RCC 7860 (cell line): ENCODE measurements around the gene CUX1.
"Not testable (repeated sequence)": the region's sequence is repeated elsewhere in the genome, so short reads cannot be mapped to it uniquely, and the experiment has no call there.

ENCODE experiments used
- DNase-seq: peaks from one replicate; pipeline ENCODE4 v3.0.0-alpha.2; 2015; ENCODE audit warnings: low spot score
- FAIRE-seq: peaks from 2 replicates; lab custom pipeline; 2012; peaks lifted over from hg19 to GRCh38; lab: Jason Lieb, UNC

CUX1 gene

DNA sequence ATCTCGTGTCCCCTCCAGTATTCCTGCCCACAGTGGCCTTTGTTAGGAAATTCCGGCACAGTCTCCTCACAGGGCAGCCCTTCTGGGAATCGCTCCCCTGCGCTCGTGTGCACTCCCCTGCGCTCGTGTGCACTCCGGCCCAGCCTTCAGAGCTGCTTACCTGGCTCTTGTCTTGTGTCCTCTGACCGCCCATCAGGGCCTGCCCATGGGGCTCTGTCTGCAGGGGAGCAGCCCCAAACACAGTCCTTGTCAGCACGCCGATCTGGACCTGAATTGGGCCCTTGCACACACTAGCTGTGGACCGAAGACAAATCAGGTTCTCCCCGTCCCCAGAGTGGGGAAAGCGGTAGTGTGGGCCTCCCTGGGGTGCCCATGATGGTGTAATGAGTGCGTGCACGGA, 179.4 kb downstream of the CUX1 start:
- no peak for DNase-seq
- no peak for FAIRE-seq

GRCh38 chr7:101998029-101998905, 180.8 kb downstream of the CUX1 start:
- DNase-seq (no peak), FAIRE-seq (no peak)

GRCh38 chr7:101998906-101999240, 181.4 kb downstream of the CUX1 start:
- FAIRE-seq: no peak

GRCh38 chr7:101999393-101999792, 182.0 kb downstream of the CUX1 start:
- DNase-seq: no peak
- FAIRE-seq: no peak

More at GRCh38 chr7:101998906-101999240, 181.4 kb downstream of the CUX1 start:
- DNase-seq: no peak

GRCh38 chr7:102000123-102000522, 182.7 kb downstream of the CUX1 start:
- FAIRE-seq: no peak
- DNase-seq: no peak

- DNase-seq: no peak
- FAIRE-seq: no peak
Measured at GRCh38 chr7:102004229-102004628, 186.8 kb downstream of the CUX1 start.

DNA sequence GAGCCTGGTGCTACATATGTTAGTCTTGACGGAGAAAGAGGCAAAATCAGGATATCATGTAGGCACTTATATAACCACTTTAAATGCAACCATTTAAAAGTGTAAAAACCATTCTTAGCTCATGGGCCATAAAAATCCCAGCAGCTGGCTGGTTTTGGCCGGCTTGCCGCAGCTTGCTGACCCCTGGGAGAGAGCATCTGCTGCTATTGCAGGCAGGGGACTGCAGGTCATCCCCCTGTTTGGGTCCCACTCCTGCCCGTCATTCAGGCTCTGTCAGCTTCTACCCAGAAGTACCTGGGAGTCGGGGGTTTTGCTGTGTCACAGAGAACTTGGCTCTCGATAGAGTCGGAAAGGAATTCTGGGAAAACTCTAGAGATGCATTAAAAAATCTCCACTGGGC, 187.4 kb downstream of the CUX1 start:
- DNase-seq (no peak), FAIRE-seq (no peak)

GRCh38 chr7:102005933-102006480, 188.6 kb downstream of the CUX1 start:
- DNase-seq (no peak), FAIRE-seq (no peak)

DNA sequence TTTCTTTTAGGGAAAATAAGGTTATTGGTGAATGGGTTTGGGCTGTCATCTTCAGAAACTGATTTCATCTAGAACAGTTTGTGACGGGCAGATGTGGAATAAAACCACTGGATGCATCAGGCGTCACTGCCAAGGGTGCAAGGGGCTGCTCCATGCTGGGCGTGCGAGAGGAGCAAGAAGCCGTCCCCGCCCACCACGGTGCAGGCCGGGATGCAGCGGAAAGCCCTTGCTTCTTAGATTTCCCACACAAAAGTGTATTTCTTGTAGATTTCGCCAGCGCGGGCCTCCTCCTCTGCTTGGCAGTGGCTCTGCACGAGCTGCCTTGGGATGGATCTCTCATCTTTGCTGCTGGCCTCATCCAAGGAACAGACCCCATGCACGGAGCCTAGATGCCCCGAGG, 189.3 kb downstream of the CUX1 start:
- no peak for FAIRE-seq
- DNase-seq: no peak

DNA sequence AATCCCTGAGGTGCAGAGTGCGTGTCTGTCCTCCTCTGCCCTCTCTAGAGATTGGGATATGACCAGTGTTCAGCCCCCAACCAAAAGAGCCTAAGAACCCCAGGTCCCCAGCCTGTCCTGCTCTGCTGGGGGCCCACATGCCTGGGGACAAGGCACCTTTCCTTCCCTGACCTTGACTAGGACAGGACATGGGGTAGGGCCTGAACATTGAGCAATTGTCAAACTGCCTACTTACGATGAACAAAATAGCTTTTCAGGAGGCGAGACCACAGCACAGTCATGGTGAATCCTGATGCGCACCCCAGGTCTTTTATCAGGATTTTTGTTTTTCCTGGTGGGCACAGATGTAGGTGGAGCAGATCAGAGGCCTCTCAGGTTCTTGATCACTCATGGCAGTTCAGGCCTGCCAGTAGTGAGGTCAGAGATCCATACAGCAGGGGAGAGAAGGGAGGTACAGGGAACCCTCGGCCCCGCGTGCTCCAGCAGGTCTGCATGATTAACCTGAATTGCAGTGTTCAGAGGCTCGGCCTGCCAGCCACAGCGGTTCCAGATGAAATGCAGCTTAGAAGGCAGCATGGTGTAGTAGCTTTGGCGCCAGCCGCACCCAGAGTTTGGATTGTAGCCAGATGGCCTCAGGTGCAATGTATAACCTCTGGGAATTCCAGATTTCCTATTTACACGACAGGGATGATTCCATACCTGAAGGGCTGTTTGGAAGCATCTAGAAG, 191.3 kb downstream of the CUX1 start:
- DNase-seq (no peak), FAIRE-seq (no peak)

- FAIRE-seq (no peak), DNase-seq (no peak)
Measured at GRCh38 chr7:102009628-102010027, 192.2 kb downstream of the CUX1 start.

DNA sequence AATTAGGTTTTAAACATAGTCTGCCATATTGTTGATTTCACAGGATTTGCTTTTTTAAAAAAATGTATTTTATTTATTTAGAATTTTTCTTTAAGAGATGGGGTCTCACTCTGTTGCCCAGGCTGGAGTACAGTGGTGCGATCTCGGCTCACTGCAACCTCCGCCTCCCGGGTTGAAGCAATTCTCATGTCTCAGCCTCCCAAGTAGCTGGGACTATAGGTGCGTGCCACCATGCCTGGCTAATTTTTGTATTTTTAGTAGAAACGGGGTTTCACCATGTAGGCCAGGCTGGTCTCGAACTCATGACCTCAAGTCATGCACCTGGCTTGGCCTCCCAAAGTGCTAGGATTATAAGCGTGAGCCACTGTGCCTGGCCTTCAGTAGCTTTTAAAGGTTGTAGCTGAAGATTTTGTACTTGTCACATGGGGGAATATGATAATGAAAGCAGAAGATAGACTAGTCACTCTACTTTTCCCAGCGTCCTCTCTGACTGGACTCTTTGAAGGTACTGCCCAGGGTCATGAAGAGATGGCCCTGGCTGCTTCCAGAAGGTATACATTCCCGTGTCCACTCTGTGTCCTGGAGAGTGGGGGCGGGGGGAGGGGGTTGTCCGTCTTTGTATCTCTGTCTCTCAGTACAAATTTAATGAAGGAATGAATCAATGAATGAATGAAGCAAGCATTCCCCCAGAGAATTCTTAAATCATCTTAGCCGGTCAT, 194.8 kb downstream of the CUX1 start:
- FAIRE-seq, DNase-seq: not testable (repeated sequence)

DNA sequence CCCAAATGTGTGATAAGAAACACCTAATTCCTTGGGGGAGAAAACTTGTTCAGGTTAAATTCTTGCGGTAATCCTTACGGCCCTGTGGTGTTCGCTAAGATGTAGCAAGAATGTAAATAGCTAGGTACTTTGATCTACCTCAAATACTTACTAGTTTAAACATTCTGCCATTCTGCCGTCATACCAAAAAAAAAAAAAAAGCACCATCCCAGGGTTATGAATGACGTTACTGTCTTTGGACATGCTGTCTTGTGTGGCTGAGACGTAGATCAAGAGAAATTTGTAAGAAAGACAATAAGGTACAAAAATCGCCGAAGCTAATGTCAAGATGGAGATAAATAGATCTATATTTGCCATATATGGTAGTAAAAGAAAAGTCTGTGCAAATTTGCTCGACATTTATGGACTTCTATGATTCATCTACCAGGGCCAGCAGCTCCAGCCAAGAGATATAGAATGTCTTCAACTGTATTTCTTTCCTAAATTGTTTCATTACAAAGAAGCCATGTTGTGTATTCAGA, 195.6 kb downstream of the CUX1 start:
- FAIRE-seq: no peak

GRCh38 chr7:102018876-102019275, 201.4 kb downstream of the CUX1 start:
- DNase-seq: no peak
- FAIRE-seq: no peak

More for the DNA sequence above, 195.6 kb downstream of the CUX1 start:
- no peak for DNase-seq

DNA sequence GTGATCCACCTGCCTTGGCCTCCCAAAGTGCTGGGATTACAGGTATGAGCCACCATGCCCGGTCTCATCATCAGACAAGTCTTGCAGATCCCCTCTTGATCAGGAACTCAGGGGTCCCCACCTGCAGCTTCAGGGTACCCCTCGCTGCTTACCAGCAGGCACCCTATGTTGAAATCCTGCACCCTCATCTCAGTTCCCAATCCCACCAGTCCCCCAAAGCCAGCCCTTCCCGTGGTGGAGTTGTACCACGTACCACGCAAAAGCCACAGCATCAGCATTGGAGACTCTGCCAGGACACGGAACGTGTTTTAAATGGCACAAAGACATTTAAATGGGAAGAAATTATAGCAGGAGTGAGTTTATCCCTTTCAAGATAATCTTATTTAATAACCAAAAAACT, 202.0 kb downstream of the CUX1 start:
- no peak for DNase-seq
- no peak for FAIRE-seq

DNA sequence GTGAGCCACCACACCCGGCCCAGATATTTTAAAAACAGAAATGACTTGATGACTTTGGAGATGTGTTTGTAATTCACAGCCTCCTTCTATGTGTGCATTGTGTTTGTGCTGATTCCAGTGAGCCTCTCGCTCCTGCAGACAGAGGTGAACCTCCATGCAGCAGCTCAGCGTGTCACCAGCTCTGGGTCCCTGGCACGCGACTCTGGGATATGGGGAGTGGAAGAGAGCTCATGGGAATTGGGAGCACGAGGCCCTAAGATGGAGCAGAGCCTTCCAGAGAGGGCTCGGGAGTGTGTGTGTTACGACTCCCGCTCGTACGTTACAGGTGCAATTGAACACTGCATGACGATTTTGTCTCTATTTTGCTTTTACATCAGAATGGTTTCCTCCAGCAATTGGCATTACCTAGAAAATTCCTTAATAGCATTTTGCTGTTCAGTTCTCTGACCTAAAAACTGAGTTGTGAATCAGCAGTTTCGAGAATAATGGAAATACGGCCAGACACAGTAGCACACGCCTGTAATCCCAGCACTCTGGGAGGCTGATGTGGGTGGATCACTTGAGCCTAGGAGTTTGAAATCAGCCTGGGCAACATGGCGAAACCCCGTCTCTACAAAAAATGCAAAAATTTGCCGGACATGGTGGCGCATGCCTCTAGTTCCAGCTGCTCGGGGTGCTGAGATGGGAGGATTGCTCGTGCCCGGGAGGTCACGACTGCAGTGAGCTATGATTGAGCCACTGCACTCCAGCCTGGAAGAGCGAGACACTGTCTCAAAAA, 204.6 kb downstream of the CUX1 start:
- FAIRE-seq: no peak
- no peak for DNase-seq

- no peak for DNase-seq
- FAIRE-seq: no peak
Measured at GRCh38 chr7:102024005-102024768, 206.8 kb downstream of the CUX1 start.

- DNase-seq: no peak
- no peak for FAIRE-seq
Measured at GRCh38 chr7:102024769-102025391, 207.5 kb downstream of the CUX1 start.

DNA sequence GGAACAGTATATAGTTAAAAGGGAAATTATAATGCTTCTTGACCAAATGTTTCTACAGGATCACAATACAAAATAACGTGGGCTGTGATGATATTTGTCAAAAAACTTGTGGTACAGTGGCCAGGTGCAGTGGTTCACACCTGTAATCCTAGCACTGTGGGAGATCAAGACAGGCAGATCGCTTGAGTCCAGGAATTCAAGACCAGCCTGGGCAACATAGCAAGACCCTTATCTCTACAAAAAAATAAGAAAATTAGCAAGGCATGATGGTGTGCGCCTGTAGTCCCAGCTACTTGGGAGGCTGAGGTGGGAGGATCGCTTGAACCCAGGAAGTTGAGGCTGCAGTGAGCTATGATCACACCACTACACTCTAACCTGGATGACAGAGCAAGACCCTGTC, 208.4 kb downstream of the CUX1 start:
- FAIRE-seq, DNase-seq: not testable (repeated sequence)
